ENCODE measurements around the gene WBP2NL.

DNA sequence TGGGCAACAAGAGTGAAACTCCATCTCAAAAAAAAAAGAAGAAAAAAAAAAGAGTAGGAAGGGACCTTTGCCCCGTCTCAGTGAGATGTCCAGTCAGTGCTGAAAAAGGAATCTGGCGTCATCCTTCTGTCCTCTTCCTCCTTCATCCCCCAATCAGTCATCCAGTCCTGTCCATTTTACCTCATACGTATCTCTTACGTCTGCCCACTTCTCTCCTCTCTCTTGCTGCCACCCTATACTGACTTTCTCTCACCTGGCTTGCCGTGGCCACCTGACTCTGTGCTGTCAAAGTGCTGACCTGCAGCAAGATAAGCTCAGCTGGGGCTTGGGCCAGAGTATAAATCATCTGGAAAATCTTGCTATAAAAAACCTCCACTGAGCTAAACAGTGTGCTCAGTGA is 15.7 kb upstream of the WBP2NL start:
- TF ChIP-seq, protein P1, sequence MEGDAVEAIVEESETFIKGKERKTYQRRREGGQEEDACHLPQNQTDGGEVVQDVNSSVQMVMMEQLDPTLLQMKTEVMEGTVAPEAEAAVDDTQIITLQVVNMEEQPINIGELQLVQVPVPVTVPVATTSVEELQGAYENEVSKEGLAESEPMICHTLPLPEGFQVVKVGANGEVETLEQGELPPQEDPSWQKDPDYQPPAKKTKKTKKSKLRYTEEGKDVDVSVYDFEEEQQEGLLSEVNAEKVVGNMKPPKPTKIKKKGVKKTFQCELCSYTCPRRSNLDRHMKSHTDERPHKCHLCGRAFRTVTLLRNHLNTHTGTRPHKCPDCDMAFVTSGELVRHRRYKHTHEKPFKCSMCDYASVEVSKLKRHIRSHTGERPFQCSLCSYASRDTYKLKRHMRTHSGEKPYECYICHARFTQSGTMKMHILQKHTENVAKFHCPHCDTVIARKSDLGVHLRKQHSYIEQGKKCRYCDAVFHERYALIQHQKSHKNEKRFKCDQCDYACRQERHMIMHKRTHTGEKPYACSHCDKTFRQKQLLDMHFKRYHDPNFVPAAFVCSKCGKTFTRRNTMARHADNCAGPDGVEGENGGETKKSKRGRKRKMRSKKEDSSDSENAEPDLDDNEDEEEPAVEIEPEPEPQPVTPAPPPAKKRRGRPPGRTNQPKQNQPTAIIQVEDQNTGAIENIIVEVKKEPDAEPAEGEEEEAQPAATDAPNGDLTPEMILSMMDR (conservative IDR thresholded peaks at IDR 0.05), result no peak
- no peak for TF ChIP-seq ZFX (IDR thresholded peaks at IDR 0.05)
